HCT116 (cell line): ENCODE measurements around the gene SENP1. TPM values are rescaled to one million over a fixed set of nuclear protein-coding genes. Genes with fewer than 3 reads are reported as not detected.

Experiments used
- ATAC-seq: fragments of 200-7000 bp; cut with Tn5 transposase; 2 replicates; pipeline ENCODE4 v1.9.1; 2020; ENCODE audit warnings: mild to moderate bottlenecking, moderate library complexity
- BruUV-seq: library from RNA; stranded (reverse); fragments of 400-500 nt; replicated peaks from 2 replicates; lab custom pipeline; 2021; lab: Mats Ljungman, UMichigan
- CTCF ChIA-PET: fragments of 300-600 bp; sonication (Branson Sonifier 250); formaldehyde crosslinking; loops from one replicate; lab custom pipeline; 2021; ENCODE audit warnings: antibody characterized with exemption; lab: Charles Lee
- POLR2A ChIA-PET: fragments of 300-600, 350-600 bp; sonication (Branson Sonifier 250); formaldehyde crosslinking; loops from one replicate; lab custom pipeline; 2021; ENCODE audit warnings: antibody characterized with exemption; lab: Charles Lee
- RAD21 ChIA-PET, 2 experiments: fragments of 300-600 bp; sonication (Branson Sonifier 250); formaldehyde crosslinking; loops; one replicate each; lab custom pipeline; 2023; ENCODE audit warnings: low total read pairs in 2 of 2; ENCODE audit not compliant: uncharacterized antibody in 2 of 2, unreplicated experiment in 2 of 2, low non-redundant PET in 1 of 2; lab: Charles Lee
- DNase-seq: peaks from one replicate; pipeline ENCODE4 v3.0.0-alpha.2; 2010; ENCODE audit warnings: low read depth, low spot score
- H2AFZ ChIP-seq: fragments of 200-600 bp; shearing (Covaris generic), sonication (generic); 2 replicates; pipeline ENCODE4 v1.6.1; 2017; ENCODE audit warnings: low read depth, mixed run types, mixed read lengths, antibody characterized with exemption, low read length; ENCODE audit not compliant: poor library complexity, severe bottlenecking
- H3K27ac ChIP-seq: 2 replicates; pipeline ENCODE4 v1.5.1; 2012; ENCODE audit warnings: low read depth, low read length
- H3K27me3 ChIP-seq: fragments of 200-600 bp; sonication (generic); 2 replicates; pipeline ENCODE4 v1.6.1; 2016; ENCODE audit warnings: mixed run types, low read length, mixed read lengths; ENCODE audit not compliant: insufficient read depth
- H3K36me3 ChIP-seq, 2 experiments: fragments of 200-500 bp in 1 of 2; fragments of 200-600 bp in 1 of 2; sonication (Bioruptor generic) in 1 of 2; sonication (generic) in 1 of 2; 2 replicates each; pipeline versions ENCODE4 v1.5.1 to v1.6.1; 2014 to 2016; ENCODE audit warnings: low read length in 2 of 2, inconsistent platforms in 1 of 2, mixed read lengths in 1 of 2, mixed run types in 1 of 2; ENCODE audit not compliant: insufficient read depth in 2 of 2, control insufficient read depth in 1 of 2
- H3K4me1 ChIP-seq, 2 experiments: fragments of 200-600 bp in 1 of 2; sonication (generic) in 1 of 2; 2 replicates each; pipeline versions ENCODE4 v1.5.1 to v1.6.1; 2012 to 2017; ENCODE audit warnings: low read length in 2 of 2, inconsistent platforms in 1 of 2, mild to moderate bottlenecking in 1 of 2, mixed read lengths in 1 of 2, mixed run types in 1 of 2, moderate library complexity in 1 of 2; ENCODE audit not compliant: insufficient read depth in 2 of 2, control insufficient read depth in 1 of 2
- H3K4me2 ChIP-seq: fragments of 200-600 bp; sonication (generic); 2 replicates; pipeline ENCODE4 v1.6.1; 2017; ENCODE audit warnings: mixed run types, low read length, mixed read lengths
- H3K4me3 ChIP-seq, 2 experiments: fragments of 200-600 bp in 1 of 2; sonication (generic) in 1 of 2; replicated peaks in 1 of 2; 2 replicates each; pipeline ENCODE4 v1.5.1; 2011 to 2016; ENCODE audit warnings: low read length in 2 of 2, control low read depth in 1 of 2, low read depth in 1 of 2, mild to moderate bottlenecking in 1 of 2, mixed read lengths in 1 of 2, mixed run types in 1 of 2
- H3K79me2 ChIP-seq: fragments of 200-600 bp; sonication (generic); 2 replicates; pipeline ENCODE4 v1.6.1; 2017; ENCODE audit warnings: mild to moderate bottlenecking, mixed run types, low read length, moderate library complexity, mixed read lengths; ENCODE audit not compliant: insufficient read depth
- H3K9ac ChIP-seq: fragments of 200-600 bp; sonication (generic); 2 replicates; pipeline ENCODE4 v1.6.1; 2016; ENCODE audit warnings: low read length, mixed read lengths
- H3K9me2 ChIP-seq: fragments of 200-600 bp; sonication (generic), shearing (Covaris generic); 2 replicates; pipeline ENCODE4 v1.6.1; 2017; ENCODE audit warnings: mixed run types, mild to moderate bottlenecking, moderate library complexity; ENCODE audit not compliant: insufficient read depth
- H3K9me3 ChIP-seq, 2 experiments: fragments of 200-500 bp in 1 of 2; fragments of 200-600 bp in 1 of 2; sonication (Bioruptor generic) in 1 of 2; sonication (generic) in 1 of 2; 2 replicates each; pipeline ENCODE4 v1.6.1; 2014 to 2017; ENCODE audit warnings: low read length in 2 of 2, mixed read lengths in 2 of 2, inconsistent platforms in 1 of 2, low read depth in 1 of 2, mild to moderate bottlenecking in 1 of 2, mixed run types in 1 of 2, moderate library complexity in 1 of 2; ENCODE audit not compliant: control insufficient read depth in 1 of 2, insufficient read depth in 1 of 2
- H4K20me1 ChIP-seq: fragments of 200-600 bp; sonication (generic), shearing (Covaris generic); 2 replicates; pipeline ENCODE4 v1.6.1; 2017; ENCODE audit warnings: mixed run types, mild to moderate bottlenecking, moderate library complexity; ENCODE audit not compliant: insufficient read depth
- ATF3 ChIP-seq: IDR thresholded peaks from 2 replicates; pipeline ENCODE4 v1.6.1; 2012
- CBX3 ChIP-seq: IDR thresholded peaks from 2 replicates; pipeline ENCODE4 v1.6.1; 2012; ENCODE audit warnings: low read depth
- CEBPB ChIP-seq: IDR thresholded peaks from 2 replicates; pipeline ENCODE4 v1.6.1; 2012; ENCODE audit warnings: low read depth
- CTCF ChIP-seq, 3 experiments: fragments of 200-600 bp in 1 of 3; sonication (generic) in 1 of 3; IDR thresholded peaks in 2 of 3; conservative IDR thresholded peaks in 1 of 3; 2 replicates each; pipeline ENCODE4 v1.5.1; 2012 to 2017; ENCODE audit warnings: low read depth in 2 of 3, low read length in 2 of 3, antibody characterized with exemption in 1 of 3, borderline replicate concordance in 1 of 3, control low read depth in 1 of 3, mild to moderate bottlenecking in 1 of 3, mixed read lengths in 1 of 3, mixed run types in 1 of 3, moderate library complexity in 1 of 3; ENCODE audit not compliant: insufficient read depth in 1 of 3
- ELF1 ChIP-seq: IDR thresholded peaks from 2 replicates; pipeline ENCODE4 v1.6.1; 2012; ENCODE audit warnings: low read depth, borderline replicate concordance
- EZH2 ChIP-seq: fragments of 200-600 bp; sonication (generic); IDR thresholded peaks from 2 replicates; pipeline ENCODE4 v1.6.1; 2017; ENCODE audit warnings: antibody characterized with exemption, mixed run types
- FOSL1 ChIP-seq: IDR thresholded peaks from 2 replicates; pipeline ENCODE4 v1.6.1; 2012; ENCODE audit warnings: low read depth
- JUND ChIP-seq: IDR thresholded peaks from 2 replicates; pipeline ENCODE4 v1.6.1; 2012
- POLR2A ChIP-seq: IDR thresholded peaks from 2 replicates; pipeline ENCODE4 v1.7.0; 2011; ENCODE audit warnings: borderline replicate concordance; ENCODE audit not compliant: insufficient read depth, insufficient read length; ENCODE audit errors: extremely low read depth
- POLR2AphosphoS5 ChIP-seq: IDR thresholded peaks from 2 replicates; pipeline ENCODE4 v1.6.1; 2011; ENCODE audit warnings: mild to moderate bottlenecking, low read depth, low read length, moderate library complexity
- RAD21 ChIP-seq: IDR thresholded peaks from 2 replicates; pipeline ENCODE4 v1.6.1; 2012; ENCODE audit warnings: low read depth, mild to moderate bottlenecking
- REST ChIP-seq: IDR thresholded peaks from 2 replicates; pipeline ENCODE4 v1.6.1; 2012; ENCODE audit warnings: low read depth
- SRF ChIP-seq: IDR thresholded peaks from 2 replicates; pipeline ENCODE4 v1.6.1; 2012; ENCODE audit warnings: low read depth
- YY1 ChIP-seq: IDR thresholded peaks from 2 replicates; pipeline ENCODE4 v1.6.1; 2011; ENCODE audit warnings: low read length, low read depth, moderate library complexity, mild to moderate bottlenecking; ENCODE audit not compliant: insufficient replicate concordance; ENCODE audit errors: extremely low read depth
- ZBTB33 ChIP-seq: IDR thresholded peaks from 2 replicates; pipeline ENCODE4 v1.6.1; 2011; ENCODE audit warnings: mild to moderate bottlenecking, low read length, moderate library complexity; ENCODE audit not compliant: insufficient replicate concordance; ENCODE audit errors: extremely low read depth
- ZFX ChIP-seq: fragments of 450-650 bp; IDR thresholded peaks from 2 replicates; pipeline ENCODE4 v1.6.1; 2017
- ZNF274 ChIP-seq: fragments of 200-500 bp; sonication (Bioruptor generic); IDR thresholded peaks from 2 replicates; pipeline ENCODE4 v1.6.1; 2014; ENCODE audit warnings: mild to moderate bottlenecking, low read depth, low read length, inconsistent platforms
- intact Hi-C: fragments of 100-400 bp; cut with micrococcal nuclease; formaldehyde crosslinking; loops from 2 replicates; pipeline ENCODE4 v1.10.0; 2022
- total RNA-seq: library from RNA; stranded (reverse); gene quantifications from one replicate; pipeline ENCODE4 v1.2.1, GENCODE V29; 2021; ENCODE audit not compliant: unreplicated experiment

SENP1 gene
- total RNA-seq, 1 experiment from 2014 or later = 17.7 TPM

- RAD21 ChIA-PET = no interaction called here
- H3K4me3 ChIP-seq = no peak overlapping the region
- BruUV-seq = no TSS peak
- H3K36me3 ChIP-seq = peaks cover 60 to 77% of the 10 kb centered on the region in 2 experiments
- H3K27me3 ChIP-seq = no peaks in the 10 kb centered on the region
- no peaks in the 10 kb centered on the region for H3K4me1 ChIP-seq
- no peak for ATAC-seq
- H3K27ac ChIP-seq = no peak overlapping the region
- intact Hi-C loops = no loop called here
- no peaks in the 10 kb centered on the region for H3K9me3 ChIP-seq
- POLR2A ChIA-PET = no interaction called here
- no peaks in the 10 kb centered on the region for H4K20me1 ChIP-seq
- H3K9ac ChIP-seq = no peak overlapping the region
- CTCF ChIA-PET = no interaction called here
- no peak for DNase-seq
- TF ChIP-seq CTCF (IDR thresholded peaks at IDR 0.05 in 2 of 3, conservative IDR thresholded peaks at IDR 0.05 in 1 of 3; ENCODE audit: borderline replicate concordance in 1 of 3, insufficient read depth in 1 of 3, low read depth in 2 of 3, low read length in 2 of 3) = no peak
- TF ChIP-seq CBX3 = no peak
- no peak for TF ChIP-seq CEBPB
- no peak for TF ChIP-seq EZH2
- no peak for TF ChIP-seq RAD21
- no peak for TF ChIP-seq SRF
- no peak for TF ChIP-seq JUND
- no peak for TF ChIP-seq ELF1
- TF ChIP-seq YY1 = no peak
- no peak for TF ChIP-seq ZFX
- no peak for TF ChIP-seq ZNF274
- TF ChIP-seq FOSL1 = no peak
- no peak for TF ChIP-seq POLR2AphosphoS5
- no peak for TF ChIP-seq POLR2A
- no peak for TF ChIP-seq ZBTB33
- TF ChIP-seq ATF3 = no peak
- no peak for TF ChIP-seq REST
- TF ChIP-seq, all 23 proteins: peak for 0
- Histone ChIP-seq H3K9me2 (no peaks in the 10 kb centered on the region), H2AFZ (no peak overlapping the region), H3K79me2 (peaks cover 17% of the 10 kb centered on the region; the same call in 1 of the 2 replicates), H3K4me2 (no peak overlapping the region)
Observed at GRCh38 chr12:48129376-48129775, 23.5 kb upstream of the SENP1 start.
